ENCODE data around the gene PLEKHA7. TPM values are rescaled to one million over a fixed set of nuclear protein-coding genes. Genes with fewer than 3 reads are reported as not detected.

The PLEKHA7 gene
- total and polyA plus RNA-seq, 2 of the 8 experiments (the other 6 are each of a cell fraction or from before 2014, with no cell fraction given): 11.4 to 25.6 TPM

GRCh38 chr11:16933291-16933690, 80.9 kb downstream of the PLEKHA7 start:
- H3K36me3 ChIP-seq (ENCODE audit: control insufficient read depth in 2 of 4, insufficient read depth in 4 of 4, low read length in 3 of 4): no peaks in the 10 kb centered on the region
- FAIRE-seq (no peak), DNase-seq (ENCODE audit: low read depth in 1 of 2, low spot score in 2 of 2) (no peak)
- H4K8ac ChIP-seq (ENCODE audit: extremely low read depth, insufficient read depth, low read length): no peak overlapping the region
- H3K9ac ChIP-seq (replicated peaks in 1 of 4; ENCODE audit: extremely low read depth in 1 of 4, low read depth in 3 of 4, low read length in 3 of 4): no peak overlapping the region
- no peak overlapping the region for H3K56ac ChIP-seq (replicated peaks; ENCODE audit: insufficient read length, low read depth, low read length)
- no peaks in the 10 kb centered on the region; a peak in 2 of 4 replicates for H3K79me2 ChIP-seq (ENCODE audit: control insufficient read depth in 1 of 2, insufficient read depth in 2 of 2, low read length in 2 of 2)
- no peak overlapping the region for H2AFZ ChIP-seq (ENCODE audit: low read length)
- H2BK120ac ChIP-seq (replicated peaks; ENCODE audit: low read depth, low read length): no peak overlapping the region
- no peaks in the 10 kb centered on the region for H3K79me1 ChIP-seq (ENCODE audit: low read depth, low read length)
- no peak overlapping the region for H3K18ac ChIP-seq (ENCODE audit: extremely low read depth, low read length)
- no peaks in the 10 kb centered on the region for H3K27me3 ChIP-seq (replicated peaks in 1 of 4; ENCODE audit: control insufficient read depth in 3 of 4, extremely low read depth in 1 of 4, insufficient read depth in 3 of 4, low read length in 3 of 4)
- no peak for TF ChIP-seq RAD21 (IDR thresholded peaks at IDR 0.05 in 1 of 2, conservative IDR thresholded peaks at IDR 0.05 in 1 of 2; ENCODE audit: low read depth in 2 of 2, low read length in 2 of 2)
- no peak for TF ChIP-seq BACH1 (IDR thresholded peaks at IDR 0.05; ENCODE audit: low read length)
- TF ChIP-seq RXRA (IDR thresholded peaks at IDR 0.05; ENCODE audit: insufficient read depth, low read depth, low read length): no peak
- no peak for TF ChIP-seq TEAD4 (IDR thresholded peaks at IDR 0.05; ENCODE audit: low read depth, low read length)
- no peak for TF ChIP-seq SRF (IDR thresholded peaks at IDR 0.05; ENCODE audit: low read depth, low read length)
- no peak for TF ChIP-seq TAF7 (optimal IDR thresholded peaks at IDR 0.05; ENCODE audit: borderline replicate concordance, low read depth, low read length)
- TF ChIP-seq EGR1 (IDR thresholded peaks at IDR 0.05; ENCODE audit: borderline replicate concordance, low read depth, low read length): no peak
- TF ChIP-seq NANOG (IDR thresholded peaks at IDR 0.05; ENCODE audit: insufficient read depth, low read depth, low read length, poor library complexity, severe bottlenecking): no peak
- TF ChIP-seq, protein P1, sequence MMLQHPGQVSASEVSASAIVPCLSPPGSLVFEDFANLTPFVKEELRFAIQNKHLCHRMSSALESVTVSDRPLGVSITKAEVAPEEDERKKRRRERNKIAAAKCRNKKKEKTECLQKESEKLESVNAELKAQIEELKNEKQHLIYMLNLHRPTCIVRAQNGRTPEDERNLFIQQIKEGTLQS (IDR thresholded peaks at IDR 0.05; ENCODE audit: insufficient read depth, low read depth, low read length): no peak
- no peak for TF ChIP-seq CBX5 (IDR thresholded peaks at IDR 0.05; ENCODE audit: low read depth, low read length)
- TF ChIP-seq RFX5 (IDR thresholded peaks at IDR 0.05; ENCODE audit: borderline replicate concordance, low read depth, low read length): no peak
- no peak for TF ChIP-seq NRF1 (IDR thresholded peaks at IDR 0.05; ENCODE audit: low read depth, low read length)
- TF ChIP-seq POLR2AphosphoS5 (IDR thresholded peaks at IDR 0.05; ENCODE audit: low read depth, low read length): no peak
- 90% methylated on average over 1 of the region's 1 CpG; no CpG with 5 or more reads in 1 of the 2 experiments for WGBS, 2 experiments (ENCODE audit: extremely low coverage in 1 of 2, insufficient coverage in 1 of 2, insufficient read length in 1 of 2, insufficient replicate concordance in 2 of 2, low coverage in 1 of 2, low lambda C conversion rate in 2 of 2, missing lambda C conversion rate in 1 of 2)
- peaks cover 0 to 3% (median 0%) of the 10 kb centered on the region in 4 experiments; a peak in 2 of 7 replicates for H3K4me1 ChIP-seq (replicated peaks in 1 of 4; ENCODE audit: control insufficient read depth in 3 of 4, insufficient read depth in 4 of 4, low read length in 3 of 4)
- no peak overlapping the region for H4K91ac ChIP-seq (replicated peaks; ENCODE audit: insufficient read length, low read length)
- H2BK15ac ChIP-seq (ENCODE audit: low read length): no peak overlapping the region
- no peak overlapping the region for H3K4me2 ChIP-seq (ENCODE audit: insufficient read depth in 1 of 2, low read depth in 2 of 2, low read length in 2 of 2)
- H3K23me2 ChIP-seq (ENCODE audit: low read depth, low read length): no peaks in the 10 kb centered on the region
- POLR2A ChIA-PET (ENCODE audit: partially characterized antibody): interaction anchor here (1.2 to 1.7 kb wide), 3 partner anchors 9 to 144 kb away, joined by 3 to 4 read pairs (median 3); partner anchors contain the start of gene RPS13
- H2BK20ac ChIP-seq (ENCODE audit: low read length): no peak overlapping the region
- H4K5ac ChIP-seq (ENCODE audit: insufficient read length, low read depth, low read length): no peak overlapping the region
- no peak overlapping the region for H2BK5ac ChIP-seq (ENCODE audit: low read depth, low read length)
- H3K9me3 ChIP-seq (ENCODE audit: insufficient read depth in 2 of 2, low read depth in 1 of 2, low read length in 1 of 2): no peaks in the 10 kb centered on the region
- H3K4me3 ChIP-seq (ENCODE audit: extremely low read depth in 1 of 4, insufficient read depth in 2 of 4, low read depth in 3 of 4, low read length in 4 of 4): no peak overlapping the region
- H2BK12ac ChIP-seq (ENCODE audit: low read depth, low read length): no peak overlapping the region
- no peak overlapping the region for H3K14ac ChIP-seq (ENCODE audit: insufficient read length)
- no peak overlapping the region for H3K4ac ChIP-seq (replicated peaks; ENCODE audit: insufficient read length, low read depth, low read length)
- H3K27ac ChIP-seq (ENCODE audit: low read depth, low read length): no peak overlapping the region
- no peak overlapping the region for H3K23ac ChIP-seq (ENCODE audit: insufficient read length)
- no peak overlapping the region for H2AK5ac ChIP-seq (ENCODE audit: low read depth, low read length)
- peaks cover 0 to 6% of the 10 kb centered on the region in 2 experiments for H4K20me1 ChIP-seq (replicated peaks in 1 of 2; ENCODE audit: control insufficient read depth in 1 of 2, insufficient read depth in 2 of 2, low read length in 2 of 2)
- CTCF ChIA-PET (ENCODE audit: partially characterized antibody): interaction anchor here (1.0 to 3.3 kb wide), 6 partner anchors 14 to 146 kb away, joined by 3 to 24 read pairs (median 6); no protein-coding TSS in a partner anchor
